Measurements from ENCODE around the gene RBM15.

DNA sequence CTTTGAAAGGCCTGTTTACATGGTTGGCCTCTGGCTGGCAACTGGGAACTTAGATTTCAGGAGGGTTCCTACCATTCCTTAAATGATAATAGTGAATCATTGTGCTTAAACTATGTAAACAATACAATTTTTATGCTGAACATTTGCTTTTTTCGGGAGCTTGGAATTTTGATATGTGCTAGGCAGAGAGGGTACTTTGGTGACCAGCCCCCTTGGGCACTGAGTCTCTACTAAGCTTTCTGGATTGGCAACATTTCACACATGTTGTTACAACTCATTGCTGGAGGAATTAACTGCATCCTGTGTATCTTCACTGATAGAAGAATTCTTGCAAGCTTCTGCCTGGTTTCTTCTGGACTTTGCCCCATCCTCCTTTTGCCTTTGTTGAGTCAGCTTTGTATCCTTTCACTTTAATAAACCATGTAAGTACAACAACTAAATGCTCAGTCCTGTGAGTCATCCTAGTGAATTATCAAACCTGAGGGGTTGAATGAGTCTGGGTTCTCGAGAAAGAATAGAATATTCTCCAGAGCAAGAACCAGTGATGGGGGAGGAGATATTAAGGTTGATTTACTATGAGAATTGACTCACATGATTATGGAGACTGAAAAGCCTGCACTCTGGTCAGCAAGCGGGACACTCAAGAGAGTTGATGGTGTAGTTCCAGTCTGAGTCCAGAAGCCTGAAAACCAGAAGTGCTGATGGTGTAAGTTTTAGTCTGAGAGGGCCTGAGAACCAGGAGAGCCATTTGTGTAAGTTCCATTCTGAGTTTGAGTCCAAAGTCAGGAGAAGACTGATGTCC is 54.7 kb downstream of the RBM15 start:
- TF ChIP-seq, protein P1, sequence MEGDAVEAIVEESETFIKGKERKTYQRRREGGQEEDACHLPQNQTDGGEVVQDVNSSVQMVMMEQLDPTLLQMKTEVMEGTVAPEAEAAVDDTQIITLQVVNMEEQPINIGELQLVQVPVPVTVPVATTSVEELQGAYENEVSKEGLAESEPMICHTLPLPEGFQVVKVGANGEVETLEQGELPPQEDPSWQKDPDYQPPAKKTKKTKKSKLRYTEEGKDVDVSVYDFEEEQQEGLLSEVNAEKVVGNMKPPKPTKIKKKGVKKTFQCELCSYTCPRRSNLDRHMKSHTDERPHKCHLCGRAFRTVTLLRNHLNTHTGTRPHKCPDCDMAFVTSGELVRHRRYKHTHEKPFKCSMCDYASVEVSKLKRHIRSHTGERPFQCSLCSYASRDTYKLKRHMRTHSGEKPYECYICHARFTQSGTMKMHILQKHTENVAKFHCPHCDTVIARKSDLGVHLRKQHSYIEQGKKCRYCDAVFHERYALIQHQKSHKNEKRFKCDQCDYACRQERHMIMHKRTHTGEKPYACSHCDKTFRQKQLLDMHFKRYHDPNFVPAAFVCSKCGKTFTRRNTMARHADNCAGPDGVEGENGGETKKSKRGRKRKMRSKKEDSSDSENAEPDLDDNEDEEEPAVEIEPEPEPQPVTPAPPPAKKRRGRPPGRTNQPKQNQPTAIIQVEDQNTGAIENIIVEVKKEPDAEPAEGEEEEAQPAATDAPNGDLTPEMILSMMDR (IDR thresholded peaks at IDR 0.05; ENCODE audit: extremely low read depth in 1 of 2, insufficient read depth in 1 of 2, low read depth in 1 of 2, low read length in 2 of 2): no peak
- TF ChIP-seq POLR2A (IDR thresholded peaks at IDR 0.05; ENCODE audit: low read depth, low read length): no peak
- TF ChIP-seq MYC (IDR thresholded peaks at IDR 0.05; ENCODE audit: low read depth, low read length): no peak
- no peak for TF ChIP-seq POLR2AphosphoS5 (IDR thresholded peaks at IDR 0.05; ENCODE audit: insufficient read depth, low read depth, low read length)

Measured in endothelial cell of umbilical vein (primary cell).